Measurements from ENCODE around the gene PCDH1.
A peak's percentile ranks its signal among the peaks of the same experiment; 100 is the strongest.
"Not testable (repeated sequence)": the region's sequence is repeated elsewhere in the genome, so short reads cannot be mapped to it uniquely, and the experiment has no call there.

PCDH1 gene

GRCh38 chr5:141909212-141909611, 31.0 kb upstream of the PCDH1 start:
- Mint-ChIP-seq H3K9me3 (peaks cover 11% of the 10 kb centered on the region), H3K4me1 (ENCODE audit: low read depth) (peaks cover 23% of the 10 kb centered on the region), H3K36me3 (ENCODE audit: low read depth) (no peaks in the 10 kb centered on the region), H3K4me3 (no peak overlapping the region), H3K27ac (no peak overlapping the region), H3K27me3 (peaks cover 25% of the 10 kb centered on the region)
- intact Hi-C loops (cut with micrococcal nuclease): no loop called here

- Mint-ChIP-seq H3K4me3 (no peak overlapping the region), H3K27ac (no peak overlapping the region), H3K9me3 (peaks cover 11% of the 10 kb centered on the region), H3K27me3 (peaks cover 25% of the 10 kb centered on the region), H3K4me1 (ENCODE audit: low read depth) (peaks cover 24% of the 10 kb centered on the region), H3K36me3 (ENCODE audit: low read depth) (no peaks in the 10 kb centered on the region)
- intact Hi-C loops (cut with micrococcal nuclease): no loop called here
These were observed 30.6 kb upstream of the PCDH1 start for GRCh38 chr5:141908796-141909195.

GRCh38 chr5:141906972-141907371, 28.8 kb upstream of the PCDH1 start:
- Mint-ChIP-seq H3K4me1 (ENCODE audit: low read depth) (peaks cover 32% of the 10 kb centered on the region), H3K27ac (no peak overlapping the region), H3K36me3 (ENCODE audit: low read depth) (no peaks in the 10 kb centered on the region), H3K27me3 (peaks cover 8% of the 10 kb centered on the region), H3K4me3 (no peak overlapping the region), H3K9me3 (peaks cover 11% of the 10 kb centered on the region)
- intact Hi-C loops (cut with micrococcal nuclease): no loop called here

- Mint-ChIP-seq H3K36me3 (ENCODE audit: low read depth) (no peaks in the 10 kb centered on the region), H3K27me3 (peaks cover 6% of the 10 kb centered on the region), H3K4me3 (no peak overlapping the region), H3K27ac (no peak overlapping the region), H3K9me3 (peaks cover 11% of the 10 kb centered on the region), H3K4me1 (ENCODE audit: low read depth) (peaks cover 32% of the 10 kb centered on the region)
- intact Hi-C loops (cut with micrococcal nuclease): no loop called here
These were observed 28.3 kb upstream of the PCDH1 start for GRCh38 chr5:141906517-141906916.

GRCh38 chr5:141904551-141904950, 26.3 kb upstream of the PCDH1 start:
- H3K36me3 Mint-ChIP-seq (ENCODE audit: low read depth): no peaks in the 10 kb centered on the region
- H3K4me3 Mint-ChIP-seq: no peak overlapping the region
- intact Hi-C loops (cut with micrococcal nuclease): no loop called here
- no peak overlapping the region for H3K27ac Mint-ChIP-seq
- peaks cover 11% of the 10 kb centered on the region for H3K9me3 Mint-ChIP-seq
- peaks cover 5% of the 10 kb centered on the region for H3K27me3 Mint-ChIP-seq
- peaks cover 33% of the 10 kb centered on the region for H3K4me1 Mint-ChIP-seq (ENCODE audit: low read depth)

- no peaks in the 10 kb centered on the region for H3K36me3 Mint-ChIP-seq (ENCODE audit: low read depth)
- peaks cover 46% of the 10 kb centered on the region for H3K4me1 Mint-ChIP-seq (ENCODE audit: low read depth)
- H3K27ac Mint-ChIP-seq: peak overlapping the region; percentile 75
- peaks cover 1% of the 10 kb centered on the region for H3K27me3 Mint-ChIP-seq
- H3K9me3 Mint-ChIP-seq: peaks cover 11% of the 10 kb centered on the region
- H3K4me3 Mint-ChIP-seq: no peak overlapping the region
- intact Hi-C loops (cut with micrococcal nuclease): no loop called here
These were observed 25.1 kb upstream of the PCDH1 start for GRCh38 chr5:141903261-141903660.

- Mint-ChIP-seq H3K27me3 (peaks cover 1% of the 10 kb centered on the region), H3K4me1 (ENCODE audit: low read depth) (peaks cover 50% of the 10 kb centered on the region), H3K9me3 (peaks cover 11% of the 10 kb centered on the region)
These were observed 24.0 kb upstream of the PCDH1 start for GRCh38 chr5:141902015-141902814.

GRCh38 chr5:141898448-141899049, 20.3 kb upstream of the PCDH1 start:
- peaks cover 9% of the 10 kb centered on the region for H3K27me3 Mint-ChIP-seq
- no peak overlapping the region for H3K4me3 Mint-ChIP-seq
- no peaks in the 10 kb centered on the region for H3K36me3 Mint-ChIP-seq (ENCODE audit: low read depth)
- intact Hi-C loops (cut with micrococcal nuclease): no loop called here
- H3K9me3 Mint-ChIP-seq: no peaks in the 10 kb centered on the region
- H3K4me1 Mint-ChIP-seq (ENCODE audit: low read depth): peaks cover 32% of the 10 kb centered on the region
- H3K27ac Mint-ChIP-seq: peak overlapping the region; percentile 35

More at GRCh38 chr5:141902015-141902814, 24.0 kb upstream of the PCDH1 start:
- H3K27ac Mint-ChIP-seq: no peak overlapping the region
- H3K4me3 Mint-ChIP-seq: no peak overlapping the region
- intact Hi-C loops (cut with micrococcal nuclease): no loop called here
- no peaks in the 10 kb centered on the region for H3K36me3 Mint-ChIP-seq (ENCODE audit: low read depth)

- intact Hi-C loops (cut with micrococcal nuclease): no loop called here
- Mint-ChIP-seq H3K9me3 (no peaks in the 10 kb centered on the region), H3K27me3 (peaks cover 14% of the 10 kb centered on the region), H3K36me3 (ENCODE audit: low read depth) (no peaks in the 10 kb centered on the region), H3K4me3 (no peak overlapping the region), H3K4me1 (ENCODE audit: low read depth) (peaks cover 20% of the 10 kb centered on the region), H3K27ac (no peak overlapping the region)
These were observed 19.2 kb upstream of the PCDH1 start for GRCh38 chr5:141897425-141897824.

GRCh38 chr5:141890429-141890828, 12.2 kb upstream of the PCDH1 start:
- H3K4me1 Mint-ChIP-seq (ENCODE audit: low read depth); H3K4me3 Mint-ChIP-seq; intact Hi-C loops (cut with micrococcal nuclease); H3K27ac Mint-ChIP-seq; H3K36me3 Mint-ChIP-seq (ENCODE audit: low read depth); H3K9me3 Mint-ChIP-seq: not testable (repeated sequence)
- H3K27me3 Mint-ChIP-seq: peaks cover 42% of the 10 kb centered on the region

GRCh38 chr5:141889282-141889871, 11.2 kb upstream of the PCDH1 start:
- peak overlapping the region; percentile 0 for H3K4me3 Mint-ChIP-seq
- H3K4me1 Mint-ChIP-seq (ENCODE audit: low read depth): peaks cover 7% of the 10 kb centered on the region
- no peak overlapping the region for H3K27ac Mint-ChIP-seq
- no peaks in the 10 kb centered on the region for H3K36me3 Mint-ChIP-seq (ENCODE audit: low read depth)
- intact Hi-C loops (cut with micrococcal nuclease): no loop called here
- no peaks in the 10 kb centered on the region for H3K9me3 Mint-ChIP-seq
- H3K27me3 Mint-ChIP-seq: peaks cover 50% of the 10 kb centered on the region

GRCh38 chr5:141883892-141884318, 5.7 kb upstream of the PCDH1 start:
- intact Hi-C loops (cut with micrococcal nuclease): no loop called here
- Mint-ChIP-seq H3K27ac (no peak overlapping the region), H3K4me3 (no peak overlapping the region), H3K9me3 (no peaks in the 10 kb centered on the region), H3K4me1 (ENCODE audit: low read depth) (peaks cover 22% of the 10 kb centered on the region), H3K36me3 (ENCODE audit: low read depth) (no peaks in the 10 kb centered on the region), H3K27me3 (peaks cover 79% of the 10 kb centered on the region)

GRCh38 chr5:141883184-141883891, 5.1 kb upstream of the PCDH1 start:
- intact Hi-C loops (cut with micrococcal nuclease): no loop called here
- peaks cover 84% of the 10 kb centered on the region for H3K27me3 Mint-ChIP-seq
- H3K36me3 Mint-ChIP-seq (ENCODE audit: low read depth): no peaks in the 10 kb centered on the region
- H3K9me3 Mint-ChIP-seq: no peaks in the 10 kb centered on the region
- H3K4me3 Mint-ChIP-seq: no peak overlapping the region
- peaks cover 25% of the 10 kb centered on the region for H3K4me1 Mint-ChIP-seq (ENCODE audit: low read depth)
- H3K27ac Mint-ChIP-seq: no peak overlapping the region

All from dendritic cell treated with granulocyte-macrophage colony-stimulating factor and Interleukin-4, amounts not matched to agents 40 ng/mL and 50 ng/mL, for 4 days (primary cell).